GM19035 (cell line): Measurements from ENCODE around the gene VANGL1.

Experiments used
- ATAC-seq: cut with Tn5 transposase; IDR thresholded peaks from one replicate; pipeline ENCODE4 v1.9.1; 2021; ENCODE audit not compliant: unreplicated experiment

VANGL1 gene

DNA sequence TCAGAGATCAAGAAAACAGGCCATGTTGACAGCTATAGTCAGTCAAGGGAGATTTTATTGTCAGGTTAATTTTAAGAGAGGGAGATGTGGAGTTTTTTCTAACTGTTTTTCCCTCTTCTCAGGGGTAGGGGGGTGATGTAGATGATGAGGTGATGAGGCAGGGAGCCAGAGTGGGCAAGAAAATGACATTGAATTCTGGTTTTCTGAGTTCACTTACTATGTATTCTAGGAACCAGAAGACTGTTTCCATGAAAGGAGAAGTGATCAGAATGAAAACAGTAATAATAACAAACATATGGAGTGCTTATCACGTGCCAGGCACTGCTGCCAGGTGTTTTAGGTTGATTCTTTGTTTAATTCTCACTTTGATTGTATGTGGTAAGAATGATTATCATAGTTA lies 86.6 kb downstream of the VANGL1 start:
- no peak for ATAC-seq

DNA sequence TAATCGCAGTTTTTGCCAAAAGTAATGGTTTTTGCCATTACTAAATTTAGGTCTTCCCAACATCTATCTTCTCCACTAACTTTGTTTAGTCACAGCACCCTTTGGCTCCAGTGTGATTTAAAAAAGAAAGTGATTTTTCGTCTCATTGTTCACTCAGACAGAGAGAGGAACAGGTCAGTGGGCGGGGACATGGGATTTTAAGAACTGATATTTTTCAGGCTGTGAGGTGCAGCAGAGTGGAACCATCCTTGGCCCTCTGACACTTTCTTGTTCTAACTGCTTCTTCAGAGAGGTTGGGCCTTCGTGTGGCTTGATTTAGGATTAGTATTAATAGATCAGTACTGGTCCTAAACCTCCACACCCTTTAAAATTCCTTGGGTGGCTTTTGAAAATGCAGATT lies 88.0 kb downstream of the VANGL1 start:
- ATAC-seq = peak; percentile 91

DNA sequence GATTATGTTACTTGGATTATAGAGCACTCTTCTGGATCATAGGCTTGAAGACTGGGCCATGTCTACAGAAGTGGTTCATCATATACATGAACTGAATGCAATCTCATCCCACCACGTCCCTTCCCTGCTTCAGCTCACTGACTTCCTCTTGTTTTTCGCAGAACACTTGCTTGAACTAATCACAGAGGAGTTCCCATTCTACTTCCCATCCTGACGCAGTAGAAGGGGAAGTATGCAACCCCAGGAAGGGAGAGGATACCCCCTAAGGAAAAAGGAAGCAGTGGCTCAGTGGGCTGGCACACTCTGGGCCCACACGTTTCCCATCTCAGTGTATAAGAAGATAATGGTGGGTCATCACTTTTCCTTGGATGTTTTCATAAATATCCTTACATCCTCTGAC lies 90.5 kb downstream of the VANGL1 start:
- ATAC-seq = no peak

DNA sequence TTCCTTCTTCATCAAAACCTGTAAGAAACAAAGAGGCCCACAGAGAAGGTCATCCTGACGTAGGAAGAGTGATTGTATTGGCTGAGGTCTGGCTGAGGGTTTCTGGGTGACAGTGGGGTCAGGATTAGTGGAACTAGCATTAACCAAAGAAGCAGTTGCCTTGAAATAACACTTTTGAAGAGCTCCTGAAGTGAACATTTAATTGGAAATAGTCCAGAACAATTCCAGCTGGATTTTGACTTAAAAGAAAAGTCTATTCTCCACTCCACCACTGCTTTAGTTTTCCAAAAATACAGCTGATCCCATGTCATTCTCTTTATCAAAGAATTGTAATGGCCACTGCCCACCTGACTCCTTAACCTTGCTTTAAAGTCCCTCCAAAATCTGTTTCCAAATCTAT lies 99.0 kb downstream of the VANGL1 start:
- ATAC-seq = no peak

DNA sequence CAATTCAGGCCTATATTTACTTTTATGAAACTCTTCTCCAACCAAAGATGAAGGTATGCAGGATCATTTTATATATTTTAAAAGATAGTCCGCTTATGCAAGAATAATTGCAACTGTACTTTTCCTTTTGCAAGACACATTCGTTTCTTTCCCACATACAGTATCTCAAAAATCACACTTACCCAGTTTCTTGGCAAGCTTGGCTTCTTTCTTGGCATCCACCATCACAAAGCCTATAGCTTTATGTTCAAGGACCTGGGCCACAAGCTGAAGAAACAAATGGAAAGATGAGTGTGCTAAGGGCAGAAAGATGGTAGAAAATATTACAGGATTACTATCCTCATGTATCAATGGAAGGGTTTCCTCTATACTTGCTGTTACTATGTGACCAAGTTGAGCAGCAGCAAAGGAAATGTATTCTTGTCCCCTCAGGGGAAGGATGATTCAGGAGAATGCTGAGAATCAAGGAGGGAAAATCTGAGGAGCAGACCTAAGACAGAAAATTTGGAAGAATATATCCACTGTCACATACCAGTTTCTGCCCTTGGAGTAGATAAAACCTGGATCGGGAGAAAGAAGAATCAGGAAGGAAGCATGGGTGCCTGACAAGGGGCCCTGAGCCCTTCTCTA lies 103.0 kb downstream of the VANGL1 start:
- no peak for ATAC-seq

DNA sequence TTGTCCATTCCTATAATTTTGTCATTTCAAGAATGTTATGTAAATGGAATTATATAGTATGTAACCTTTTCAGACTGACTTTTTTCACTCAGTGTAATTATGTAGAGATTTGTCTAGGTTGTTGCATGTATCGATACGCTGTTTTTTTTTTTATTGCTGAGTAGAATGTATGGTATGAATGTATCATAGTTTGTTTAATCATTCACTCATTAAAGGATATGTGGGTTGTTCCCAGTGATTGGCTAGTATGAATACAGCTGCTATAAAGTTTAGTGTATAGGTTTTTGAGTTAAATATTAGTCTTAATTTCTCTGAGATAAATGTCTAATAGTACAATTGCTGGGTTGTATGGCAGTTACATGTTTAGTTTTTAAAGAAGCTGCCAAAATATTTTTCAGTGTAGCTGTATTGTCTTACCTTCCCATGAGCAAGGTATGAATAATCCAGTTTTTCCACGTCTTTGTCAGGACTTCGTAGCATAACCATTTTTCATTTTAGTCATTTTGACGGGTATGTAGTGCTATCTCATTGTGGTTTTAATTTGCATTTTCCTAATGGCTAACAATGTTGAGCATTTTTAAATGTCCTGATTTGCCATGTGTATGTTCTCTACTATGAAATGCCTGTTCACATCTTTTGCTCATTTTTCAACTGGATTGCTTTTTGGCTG lies 104.4 kb downstream of the VANGL1 start:
- no peak for ATAC-seq
